Rectal smooth muscle tissue (tissue), 1 donor: ENCODE measurements around the gene TUBB3.

Experiments used
- H3K27ac ChIP-seq: one replicate; pipeline ENCODE4 v1.7.0; 2013; ENCODE audit warnings: low read depth, low read length, inconsistent platforms
- H3K27me3 ChIP-seq: one replicate; pipeline ENCODE4 v1.7.0; 2013; ENCODE audit warnings: low read length; ENCODE audit not compliant: control insufficient read depth, insufficient read depth
- H3K36me3 ChIP-seq: one replicate; pipeline ENCODE4 v1.7.0; 2013; ENCODE audit warnings: low read length; ENCODE audit not compliant: control insufficient read depth, insufficient read depth
- H3K4me1 ChIP-seq: one replicate; pipeline ENCODE4 v1.7.0; 2013; ENCODE audit warnings: low read length; ENCODE audit not compliant: control insufficient read depth, insufficient read depth
- H3K4me3 ChIP-seq: one replicate; pipeline ENCODE4 v1.7.0; 2013; ENCODE audit warnings: low read length
- H3K9ac ChIP-seq: one replicate; pipeline ENCODE4 v1.7.0; 2013; ENCODE audit warnings: low read length

The TUBB3 gene

DNA sequence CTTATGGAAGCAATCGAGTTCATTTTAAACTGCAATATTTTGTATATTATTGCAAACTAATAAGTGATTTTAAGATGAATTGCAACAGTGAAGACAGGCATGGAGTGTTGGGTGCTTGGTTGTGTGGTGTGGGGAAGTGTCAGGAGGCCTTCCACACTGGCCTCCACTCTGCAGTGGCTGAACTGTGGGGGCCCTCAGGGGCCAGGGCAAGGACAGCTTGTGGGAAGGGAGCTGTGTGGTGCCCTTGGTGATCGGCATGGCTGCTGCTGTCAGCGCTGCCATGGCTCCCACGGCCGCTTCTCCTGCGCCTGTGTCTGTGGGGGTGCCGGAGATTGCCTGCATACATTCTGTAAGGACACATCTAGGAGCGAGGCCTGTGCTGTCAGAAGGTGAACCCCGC is 30.5 kb upstream of the TUBB3 start:
- H3K27ac ChIP-seq: no peak overlapping the region
- H3K9ac ChIP-seq: no peak overlapping the region
- H3K4me3 ChIP-seq: no peak overlapping the region
- peaks cover 47% of the 10 kb centered on the region for H3K36me3 ChIP-seq
- H3K4me1 ChIP-seq: no peaks in the 10 kb centered on the region
- no peaks in the 10 kb centered on the region for H3K27me3 ChIP-seq

DNA sequence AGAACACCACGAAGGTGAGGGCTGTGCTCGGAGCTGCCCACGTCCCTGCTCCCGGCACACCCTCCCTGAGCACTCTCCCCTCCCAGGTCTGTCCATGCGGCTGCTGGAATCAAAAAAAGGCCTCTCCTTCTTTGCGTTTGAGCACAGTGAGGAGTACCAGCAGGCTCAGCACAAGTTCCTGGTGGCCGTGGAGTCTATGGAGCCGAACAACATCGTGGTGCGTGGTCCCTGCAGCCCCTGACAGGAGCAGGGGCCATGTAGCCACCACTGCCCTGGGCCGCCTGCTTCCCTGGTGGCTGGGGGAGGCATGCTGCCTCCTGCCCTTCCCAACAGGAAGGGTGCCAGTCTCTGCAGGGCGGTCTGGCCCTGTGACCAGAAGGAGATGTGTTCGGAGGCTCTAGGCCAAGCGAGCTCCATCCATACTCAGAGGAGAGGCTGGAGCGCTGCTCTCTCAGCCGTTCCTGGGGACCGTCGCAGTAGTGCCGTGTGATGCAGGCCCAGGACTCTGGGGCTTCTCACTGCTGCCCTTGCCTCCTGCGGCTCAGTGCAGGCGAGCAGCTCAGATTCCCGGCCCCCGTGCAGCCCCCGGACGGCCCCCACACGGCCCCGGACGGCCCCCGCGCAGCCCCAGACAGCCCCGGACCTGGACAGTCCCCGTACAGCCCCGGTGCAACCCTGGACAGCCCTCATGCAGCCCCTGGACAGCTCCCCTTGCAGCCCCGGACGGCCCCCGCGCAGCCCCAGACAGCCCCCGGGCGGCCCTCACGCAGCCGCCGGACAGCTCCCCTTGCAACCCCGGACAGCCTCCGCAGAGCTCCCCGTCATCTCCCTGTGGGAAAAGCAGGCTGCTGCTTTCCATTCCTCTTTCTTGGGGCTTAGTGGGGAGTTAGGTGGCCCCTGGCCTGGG is 29.2 kb upstream of the TUBB3 start:
- H3K4me1 ChIP-seq: no peaks in the 10 kb centered on the region
- no peak overlapping the region for H3K9ac ChIP-seq
- no peak overlapping the region for H3K4me3 ChIP-seq
- H3K36me3 ChIP-seq: peaks cover 51% of the 10 kb centered on the region
- H3K27ac ChIP-seq: no peak overlapping the region
- H3K27me3 ChIP-seq: no peaks in the 10 kb centered on the region

DNA sequence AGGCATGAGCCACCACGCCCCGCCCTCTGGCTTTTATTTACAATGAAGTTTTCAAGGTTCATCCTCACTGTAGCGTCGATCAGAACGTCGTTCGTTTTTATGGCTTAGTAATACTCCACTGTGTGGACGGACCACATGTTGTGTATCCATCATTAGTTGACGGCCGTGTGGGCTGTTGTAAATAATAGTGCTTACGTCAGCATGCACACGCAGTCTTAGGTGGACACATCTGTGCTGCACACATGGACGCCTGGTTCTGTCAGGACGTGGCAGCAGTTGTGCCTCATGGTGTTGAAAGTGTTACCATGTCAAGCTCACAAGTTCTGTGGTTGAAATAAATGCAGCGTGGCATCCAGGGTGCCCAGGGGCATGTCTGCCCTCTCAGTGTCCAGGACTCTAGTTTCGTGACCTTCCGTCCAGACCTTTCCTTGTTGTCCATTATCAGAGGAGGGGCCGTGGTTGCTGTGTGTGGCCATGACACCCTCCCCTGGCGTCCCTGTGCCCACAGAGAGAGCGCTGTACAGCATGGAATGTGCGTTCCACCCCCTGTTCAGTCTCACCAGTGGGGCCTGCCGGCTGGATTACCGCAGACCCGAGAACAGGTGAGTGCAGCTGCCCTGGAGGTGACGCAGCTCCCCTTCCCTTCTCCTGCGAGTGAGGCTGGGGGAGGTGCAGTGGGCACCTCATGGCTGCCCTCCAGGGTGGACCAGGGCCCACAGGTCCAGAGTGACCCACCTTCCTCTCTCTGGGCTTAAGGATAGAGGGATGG is 27.5 kb upstream of the TUBB3 start:
- Histone ChIP-seq H3K4me3 (no peak overlapping the region), H3K36me3 (peaks cover 57% of the 10 kb centered on the region), H3K4me1 (no peaks in the 10 kb centered on the region), H3K27ac (no peak overlapping the region), H3K9ac (no peak overlapping the region), H3K27me3 (no peaks in the 10 kb centered on the region)

DNA sequence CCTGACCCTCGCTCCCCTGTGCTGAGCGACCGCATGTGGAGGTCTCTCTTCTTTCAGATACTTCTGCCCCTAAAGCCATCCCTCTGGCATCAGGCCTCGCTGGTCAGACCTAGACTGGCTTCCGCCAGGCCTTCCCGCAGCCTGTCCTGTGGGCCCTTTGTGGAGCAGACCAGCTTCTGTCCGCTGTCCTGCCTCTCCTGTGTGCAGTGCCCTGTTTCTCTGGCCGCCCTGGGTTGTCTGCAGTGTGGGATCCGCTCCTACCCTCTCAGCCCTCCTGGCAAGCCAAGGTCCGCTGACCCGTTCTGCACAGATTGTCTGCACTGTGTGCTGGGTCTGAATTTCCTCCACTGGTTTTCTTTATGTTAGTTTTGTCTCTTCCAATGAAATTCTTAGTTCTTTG is 25.9 kb upstream of the TUBB3 start:
- no peak overlapping the region for H3K27ac ChIP-seq
- H3K36me3 ChIP-seq: peaks cover 53% of the 10 kb centered on the region
- H3K27me3 ChIP-seq: no peaks in the 10 kb centered on the region
- H3K4me1 ChIP-seq: no peaks in the 10 kb centered on the region
- H3K9ac ChIP-seq: no peak overlapping the region
- no peak overlapping the region for H3K4me3 ChIP-seq

DNA sequence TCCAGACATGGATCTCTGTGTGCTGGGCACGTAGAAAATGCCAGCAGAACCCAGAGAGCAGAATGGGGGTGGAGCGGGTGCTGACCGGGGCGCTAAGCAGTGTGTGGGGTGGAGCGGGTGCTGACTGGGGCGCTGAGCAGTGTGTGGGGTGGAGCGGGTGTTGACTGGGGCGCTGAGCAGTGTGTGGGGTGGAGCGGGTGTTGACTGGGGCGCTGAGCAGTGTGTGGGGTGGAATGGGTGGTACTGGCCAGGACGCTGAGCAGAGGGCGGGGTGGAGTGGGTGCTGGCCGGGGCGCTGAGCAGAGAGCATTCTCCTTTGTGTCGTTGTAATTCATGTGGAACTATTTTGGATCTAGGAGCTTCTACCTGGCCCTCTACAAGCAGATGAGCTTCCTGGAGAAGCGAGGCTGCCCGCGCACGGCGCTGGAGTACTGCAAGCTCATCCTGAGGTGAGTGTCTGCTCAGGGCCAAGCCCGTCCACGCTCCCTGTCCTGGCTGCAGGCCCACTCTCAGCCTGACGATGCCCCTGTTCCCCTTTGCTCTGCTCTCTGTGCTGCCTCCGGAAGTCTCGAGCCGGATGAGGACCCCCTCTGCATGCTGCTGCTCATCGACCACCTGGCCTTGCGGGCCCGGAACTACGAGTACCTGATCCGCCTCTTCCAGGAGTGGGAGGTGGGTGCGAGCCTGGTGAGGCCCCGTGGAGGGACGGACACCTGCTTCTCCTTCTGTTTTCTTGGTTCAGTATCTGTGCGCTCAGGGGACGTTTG is 24.8 kb upstream of the TUBB3 start:
- Histone ChIP-seq H3K27ac (no peak overlapping the region), H3K4me1 (no peaks in the 10 kb centered on the region), H3K36me3 (peaks cover 48% of the 10 kb centered on the region), H3K27me3 (no peaks in the 10 kb centered on the region), H3K9ac (no peak overlapping the region), H3K4me3 (no peak overlapping the region)

DNA sequence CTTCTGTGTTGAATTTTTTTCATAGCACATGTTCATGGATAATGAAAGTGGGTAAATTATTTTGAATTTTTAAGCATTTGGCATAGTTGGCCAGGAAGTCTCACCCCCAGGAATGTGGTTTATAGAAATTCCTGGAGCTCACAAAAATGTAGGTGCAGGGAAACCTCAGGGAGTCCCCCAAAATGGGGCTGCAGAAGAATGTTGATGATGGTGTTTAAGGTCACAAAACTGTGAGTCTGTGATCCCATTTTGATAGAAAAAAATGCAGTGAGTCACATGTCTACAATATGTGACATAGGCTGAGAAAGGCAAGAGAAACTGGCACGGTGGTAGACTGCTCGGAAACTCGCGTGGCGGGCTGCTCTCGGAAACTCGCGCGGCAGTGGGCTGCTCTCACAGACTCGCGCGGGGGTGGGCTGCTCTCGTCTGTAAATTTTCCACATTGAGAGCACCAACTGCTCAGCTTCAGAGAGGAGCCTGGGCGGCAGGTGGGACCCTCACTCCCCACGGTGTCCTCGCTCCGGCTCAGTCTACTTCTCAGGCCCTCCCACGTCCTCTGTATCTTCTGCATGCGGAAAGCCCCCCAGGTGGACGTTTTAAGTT is 23.2 kb upstream of the TUBB3 start:
- Histone ChIP-seq H3K27ac (no peak overlapping the region), H3K4me3 (no peak overlapping the region), H3K4me1 (no peaks in the 10 kb centered on the region), H3K9ac (no peak overlapping the region), H3K27me3 (no peaks in the 10 kb centered on the region), H3K36me3 (peaks cover 48% of the 10 kb centered on the region)

DNA sequence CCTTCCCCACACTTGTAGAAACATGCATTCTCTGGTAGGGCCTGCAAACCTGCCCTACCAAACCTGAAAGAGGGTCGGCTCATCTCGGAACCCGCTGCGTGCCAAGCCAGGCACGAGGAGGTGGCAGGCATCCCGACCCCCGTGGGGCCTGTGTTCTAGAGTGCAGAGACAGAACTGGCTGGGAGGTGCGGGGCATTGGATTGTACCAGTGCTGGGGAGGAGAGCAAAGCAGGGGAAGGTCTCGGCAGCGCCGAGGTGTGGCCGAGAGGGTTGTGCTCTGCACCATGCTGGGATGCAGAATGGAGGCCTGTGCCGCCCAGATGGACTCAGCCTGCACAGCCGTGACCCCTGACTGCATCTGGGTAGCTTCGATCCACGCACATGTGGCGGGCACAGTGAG is 22.3 kb upstream of the TUBB3 start:
- no peak overlapping the region for H3K4me3 ChIP-seq
- H3K9ac ChIP-seq: no peak overlapping the region
- H3K36me3 ChIP-seq: peaks cover 48% of the 10 kb centered on the region
- no peaks in the 10 kb centered on the region for H3K4me1 ChIP-seq
- H3K27me3 ChIP-seq: no peaks in the 10 kb centered on the region
- H3K27ac ChIP-seq: no peak overlapping the region

DNA sequence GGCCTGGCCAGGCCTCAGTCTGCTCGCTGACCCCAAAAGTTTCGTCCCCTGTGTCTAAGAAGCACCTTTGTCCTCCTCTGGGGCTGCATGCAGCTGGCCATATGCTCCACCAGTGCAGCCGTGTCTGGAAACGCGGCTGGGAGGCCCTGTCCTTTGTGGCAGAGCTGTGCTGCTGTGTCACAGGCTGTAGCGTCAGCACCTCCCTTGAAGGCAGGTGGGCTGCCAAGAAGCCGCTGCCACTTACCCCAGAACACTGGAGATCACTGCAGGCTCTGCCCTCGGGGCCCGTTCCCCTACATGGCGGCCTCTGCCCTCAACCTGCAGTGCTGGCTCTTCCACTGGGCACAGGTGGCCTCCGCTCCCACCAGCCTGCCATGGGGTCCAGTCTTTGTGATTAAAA is 20.2 kb upstream of the TUBB3 start:
- Histone ChIP-seq H3K36me3 (peaks cover 52% of the 10 kb centered on the region), H3K4me1 (no peaks in the 10 kb centered on the region), H3K4me3 (no peak overlapping the region), H3K27ac (no peak overlapping the region), H3K27me3 (no peaks in the 10 kb centered on the region), H3K9ac (no peak overlapping the region)

DNA sequence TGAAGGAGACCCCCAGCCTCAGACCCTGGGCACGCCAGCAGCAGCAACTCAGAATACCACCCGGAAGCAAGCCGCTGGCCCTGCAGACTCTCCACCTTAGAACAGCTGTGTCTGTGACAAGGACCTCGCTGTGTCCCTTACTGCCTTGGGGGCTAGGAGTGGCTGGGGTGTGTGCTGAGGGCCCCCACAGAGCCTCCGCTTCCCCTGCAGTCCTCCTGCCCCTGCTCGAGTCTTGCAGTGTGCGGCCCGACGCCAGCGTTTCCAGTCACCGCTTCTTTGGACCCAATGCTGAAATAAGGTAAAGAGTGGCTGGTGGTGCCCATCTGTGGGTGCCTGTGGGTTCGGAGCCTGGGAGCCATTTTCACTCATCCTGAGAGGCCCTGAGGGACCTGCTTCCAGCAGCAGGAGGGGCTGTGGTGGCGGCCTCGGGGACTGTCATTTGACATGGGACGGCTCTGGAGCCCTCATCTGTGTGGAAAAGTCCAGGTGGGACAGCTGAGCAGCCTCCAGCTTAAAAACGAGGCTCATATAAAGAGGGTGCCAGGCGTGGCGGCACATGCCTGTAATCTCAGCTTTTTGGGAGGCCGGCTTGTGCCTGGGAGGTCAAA is 19.1 kb upstream of the TUBB3 start:
- Histone ChIP-seq H3K36me3 (peaks cover 48% of the 10 kb centered on the region), H3K9ac (no peak overlapping the region), H3K27me3 (no peaks in the 10 kb centered on the region), H3K4me1 (no peaks in the 10 kb centered on the region), H3K27ac (no peak overlapping the region), H3K4me3 (no peak overlapping the region)

DNA sequence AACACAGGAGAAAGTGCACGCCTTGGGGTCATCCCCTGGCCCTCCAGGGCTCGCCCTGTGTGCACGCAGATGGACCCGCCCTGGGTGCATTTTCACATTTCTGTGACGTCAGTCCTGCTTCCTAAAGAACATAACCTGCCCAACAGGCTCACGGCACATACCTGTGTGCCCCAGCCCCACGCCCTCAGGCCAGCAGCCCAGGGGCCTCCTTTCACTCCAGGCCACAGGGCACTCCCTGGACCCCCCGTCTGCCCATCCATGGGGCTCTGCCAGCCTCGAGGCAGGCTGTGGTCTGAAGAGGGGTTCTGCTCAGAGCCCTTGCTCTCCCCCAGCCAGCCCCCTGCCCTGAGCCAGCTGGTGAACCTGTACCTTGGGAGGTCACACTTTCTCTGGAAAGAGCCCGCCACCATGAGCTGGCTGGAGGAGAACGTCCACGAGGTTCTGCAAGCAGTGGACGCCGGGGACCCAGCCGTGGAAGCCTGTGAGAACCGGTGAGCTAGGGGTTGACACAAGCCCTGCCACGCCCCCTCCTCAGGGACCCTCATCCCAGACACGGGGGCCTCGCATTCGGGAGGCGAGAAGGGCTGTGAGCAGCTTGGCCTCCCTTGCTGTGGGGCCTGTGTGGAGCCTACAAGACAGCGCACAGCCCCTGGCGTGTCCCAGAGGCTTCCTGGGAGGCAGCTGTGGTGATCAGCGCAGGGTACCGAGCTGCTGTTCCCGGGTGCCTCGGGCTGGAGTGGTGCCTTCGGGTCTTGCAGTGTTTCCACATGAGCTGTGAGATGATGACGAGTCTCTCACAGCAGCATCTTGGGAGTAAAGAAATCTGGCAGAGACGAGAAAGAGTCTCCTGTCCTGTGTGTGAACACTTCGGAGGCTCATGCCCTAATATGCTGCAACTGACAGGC is 18.3 kb upstream of the TUBB3 start:
- Histone ChIP-seq H3K27ac (no peak overlapping the region), H3K27me3 (no peaks in the 10 kb centered on the region), H3K4me1 (no peaks in the 10 kb centered on the region), H3K4me3 (no peak overlapping the region), H3K9ac (no peak overlapping the region), H3K36me3 (peaks cover 45% of the 10 kb centered on the region)

DNA sequence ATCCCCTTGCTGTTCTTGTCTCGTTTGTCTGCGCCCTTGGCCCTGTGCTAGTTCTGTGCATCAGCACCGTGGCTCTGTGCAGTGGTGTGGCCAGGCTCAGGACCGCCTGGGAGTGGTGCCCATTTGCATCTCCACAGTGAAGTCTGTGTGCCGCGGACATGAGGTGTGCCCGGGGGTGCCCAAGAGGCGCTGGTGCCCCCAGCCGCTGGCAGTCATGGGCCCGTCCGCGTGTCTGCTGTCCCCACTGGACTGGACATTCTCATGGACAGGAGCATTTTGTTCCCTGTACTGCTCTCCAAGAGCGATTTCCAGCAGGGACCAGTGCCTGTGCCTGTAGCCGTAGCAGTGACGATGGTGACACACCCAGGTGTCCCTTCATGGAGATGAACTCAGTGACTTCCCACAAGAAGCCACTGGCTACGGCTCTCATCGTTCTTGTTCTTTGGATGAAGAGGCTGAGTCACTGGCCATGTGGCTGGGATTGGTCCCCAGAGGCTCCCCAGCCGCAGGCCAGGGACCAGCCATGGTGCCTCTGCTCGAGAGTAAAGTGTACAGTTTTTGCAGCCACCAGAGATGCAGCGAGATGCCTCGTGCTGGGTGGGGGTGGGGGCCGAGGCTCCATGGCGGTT is 17.5 kb upstream of the TUBB3 start:
- H3K36me3 ChIP-seq: peaks cover 40% of the 10 kb centered on the region
- H3K27ac ChIP-seq: no peak overlapping the region
- no peaks in the 10 kb centered on the region for H3K27me3 ChIP-seq
- H3K9ac ChIP-seq: no peak overlapping the region
- no peak overlapping the region for H3K4me3 ChIP-seq
- no peaks in the 10 kb centered on the region for H3K4me1 ChIP-seq
